ENCODE data around the gene IPCEF1. TPM values are rescaled to one million over a fixed set of nuclear protein-coding genes. Genes with fewer than 3 reads are reported as not detected.

IPCEF1 gene
- total and polyA plus RNA-seq, 2 of the 4 experiments (the other 2 are of a cell fraction) = under 0.01 to 0.03 TPM

GRCh38 chr6:154252678-154253077, 103.9 kb downstream of the IPCEF1 start:
- H2AK9ac ChIP-seq (replicated peaks; ENCODE audit: low read depth, low read length, poor library complexity) = no peak overlapping the region
- CTCF ChIA-PET = interaction anchor here (1.4 kb wide), 1 partner anchor 25 kb away, joined by 5 read pairs; no protein-coding TSS in a partner anchor
- H2BK20ac ChIP-seq (ENCODE audit: low read depth, low read length) = no peak overlapping the region
- H3K9me1 ChIP-seq (ENCODE audit: insufficient read depth, low read length) = no peaks in the 10 kb centered on the region
- H3K4ac ChIP-seq (ENCODE audit: low read depth, low read length) = no peak overlapping the region
- ATAC-seq (ENCODE audit: low read depth) (peak; percentile 35; the same call in 1 of the 2 replicates), DNase-seq (no peak)
- no peaks in the 10 kb centered on the region for H3K27me3 ChIP-seq (ENCODE audit: control insufficient read depth, insufficient read depth, low read length)
- no peak overlapping the region for H4K5ac ChIP-seq (ENCODE audit: low read depth, low read length)
- no peak overlapping the region for H3K4me2 ChIP-seq (ENCODE audit: low read depth, low read length)
- no peak overlapping the region for H2BK120ac ChIP-seq (ENCODE audit: low read depth, low read length)
- H3K14ac ChIP-seq (replicated peaks; ENCODE audit: low read depth, low read length) = no peak overlapping the region
- H2AFZ ChIP-seq (replicated peaks; ENCODE audit: low read length, poor library complexity) = no peak overlapping the region
- POLR2A ChIA-PET (ENCODE audit: unreplicated experiment) = no interaction called here
- 83% methylated on average over 1 of the region's 3 CpGs; no CpG with 5 or more reads in 1 of the 2 experiments for WGBS, 2 experiments (ENCODE audit: extremely low coverage in 2 of 2, insufficient read length in 1 of 2)
- no peaks in the 10 kb centered on the region for H3K4me1 ChIP-seq (ENCODE audit: control insufficient read depth, insufficient read depth, low read length)
- no peak overlapping the region for H3K18ac ChIP-seq (ENCODE audit: low read depth, low read length)
- no peak overlapping the region for H4K91ac ChIP-seq (ENCODE audit: insufficient read depth, low read depth, low read length)
- no peak overlapping the region for H3K56ac ChIP-seq (ENCODE audit: extremely low read depth, insufficient read depth, low read length)
- no peak overlapping the region for H2AK5ac ChIP-seq (ENCODE audit: low read depth, low read length)
- no peak overlapping the region for H3K27ac ChIP-seq (ENCODE audit: insufficient read depth, low read length)
- no peak overlapping the region for H2BK15ac ChIP-seq (ENCODE audit: low read depth, low read length)
- H4K20me1 ChIP-seq (ENCODE audit: insufficient read depth, low read length) = no peaks in the 10 kb centered on the region
- no peak overlapping the region for H3K23ac ChIP-seq (ENCODE audit: low read depth, low read length)
- H2BK5ac ChIP-seq (ENCODE audit: low read depth, low read length, poor library complexity, severe bottlenecking) = no peak overlapping the region
- H4K8ac ChIP-seq (ENCODE audit: low read depth in 2 of 2, low read length in 2 of 2) = no peak overlapping the region
- dilution Hi-C loops (cut with HindIII; ENCODE audit: low sequenced_read_pairs, unreplicated experiment) = no loop called here
- intact Hi-C loops (cut with micrococcal nuclease) = no loop called here
- TF ChIP-seq NFE2L2 (IDR thresholded peaks at IDR 0.05; ENCODE audit: low read depth, low read length) (no peak), MAFK (IDR thresholded peaks at IDR 0.05; ENCODE audit: low read depth, low read length) (no peak), MXI1 (IDR thresholded peaks at IDR 0.05; ENCODE audit: borderline replicate concordance, low read depth, low read length) (no peak), RFX5 (IDR thresholded peaks at IDR 0.05; ENCODE audit: low read depth, low read length) (no peak), CHD1 (IDR thresholded peaks at IDR 0.05; ENCODE audit: low read depth, low read length) (no peak)
- TF ChIP-seq, protein P1, sequence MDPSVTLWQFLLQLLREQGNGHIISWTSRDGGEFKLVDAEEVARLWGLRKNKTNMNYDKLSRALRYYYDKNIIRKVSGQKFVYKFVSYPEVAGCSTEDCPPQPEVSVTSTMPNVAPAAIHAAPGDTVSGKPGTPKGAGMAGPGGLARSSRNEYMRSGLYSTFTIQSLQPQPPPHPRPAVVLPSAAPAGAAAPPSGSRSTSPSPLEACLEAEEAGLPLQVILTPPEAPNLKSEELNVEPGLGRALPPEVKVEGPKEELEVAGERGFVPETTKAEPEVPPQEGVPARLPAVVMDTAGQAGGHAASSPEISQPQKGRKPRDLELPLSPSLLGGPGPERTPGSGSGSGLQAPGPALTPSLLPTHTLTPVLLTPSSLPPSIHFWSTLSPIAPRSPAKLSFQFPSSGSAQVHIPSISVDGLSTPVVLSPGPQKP (IDR thresholded peaks at IDR 0.05; ENCODE audit: borderline replicate concordance, low read depth, low read length) = no peak
- in situ Hi-C loops (cut with MboI; ENCODE audit: low sequenced_read_pairs) = no loop called here
- no peaks in the 10 kb centered on the region for H3K36me3 ChIP-seq (ENCODE audit: control insufficient read depth, insufficient read depth, low read length)
- H3K4me3 ChIP-seq (ENCODE audit: insufficient read depth, low read depth, low read length) = no peak overlapping the region
- H3K9ac ChIP-seq (ENCODE audit: low read depth, low read length) = no peak overlapping the region
- no TSS peak for BruUV-seq (replicated peaks)
- no peaks in the 10 kb centered on the region for H3K9me3 ChIP-seq (ENCODE audit: control insufficient read depth, insufficient read depth, low read length)
- no peaks in the 10 kb centered on the region for H3K79me1 ChIP-seq (ENCODE audit: low read depth in 1 of 2, low read length in 2 of 2)
